Kidney (tissue), 14 donors: ENCODE data around the gene CKS1B. TPM values are rescaled to one million over a fixed set of nuclear protein-coding genes. Genes with fewer than 3 reads are reported as not detected.

Experiments used
- DNase-seq, 5 donors: peaks; one replicate each; pipeline ENCODE4 v3.0.0-alpha.2; 2013 to 2020
- FAIRE-seq: peaks from 2 replicates; lab custom pipeline; 2012; peaks lifted over from hg19 to GRCh38; lab: Jason Lieb, UNC
- H3K27ac ChIP-seq, 2 donors: one replicate each; pipeline ENCODE4 v1.7.0; 2013; ENCODE audit warnings: low read depth in 2 of 2, low read length in 2 of 2, inconsistent platforms in 1 of 2
- H3K27me3 ChIP-seq: one replicate; pipeline ENCODE4 v1.7.1; 2013; ENCODE audit warnings: low read length, inconsistent platforms; ENCODE audit not compliant: control insufficient read depth, insufficient read depth
- H3K36me3 ChIP-seq, 3 donors: one replicate each; pipeline versions ENCODE4 v1.7.0 to v1.7.1; 2013; ENCODE audit warnings: low read length in 3 of 3, control low read depth in 1 of 3, inconsistent platforms in 1 of 3; ENCODE audit not compliant: insufficient read depth in 3 of 3, control insufficient read depth in 2 of 3
- H3K4me1 ChIP-seq, 3 donors: one replicate each; pipeline versions ENCODE4 v1.7.0 to v1.7.1; 2013; ENCODE audit warnings: low read length in 3 of 3, inconsistent platforms in 1 of 3, low read depth in 1 of 3; ENCODE audit not compliant: control insufficient read depth in 2 of 3, insufficient read depth in 2 of 3
- H3K4me3 ChIP-seq, 3 donors: one replicate each; pipeline versions ENCODE4 v1.7.0 to v1.8.1; 2013; ENCODE audit warnings: low read length in 3 of 3, control low read depth in 1 of 3, inconsistent platforms in 1 of 3
- H3K9ac ChIP-seq, 3 donors: one replicate each; pipeline versions ENCODE4 v1.7.0 to v1.7.1; 2013; ENCODE audit warnings: low read length in 3 of 3, control low read depth in 1 of 3, inconsistent platforms in 1 of 3
- H3K9me3 ChIP-seq, 3 donors: one replicate each; pipeline versions ENCODE4 v1.7.0 to v1.7.1; 2013; ENCODE audit warnings: low read length in 3 of 3, control low read depth in 1 of 3, inconsistent platforms in 1 of 3; ENCODE audit not compliant: control insufficient read depth in 2 of 3, insufficient read depth in 1 of 3
- intact Hi-C: fragments of 100-400 bp; cut with DNase I; formaldehyde crosslinking; loops from one replicate; pipeline ENCODE4 v1.11.1; 2022
- polyA plus RNA-seq: library from polyadenylated mRNA; stranded (reverse); fragments of 350-450 nt; fragmentation: Illumina TruSeq; extraction: RNeasy Lipid Tissue Mini Kit (QIAGEN cat#74804); gene quantifications from one replicate; pipeline ENCODE4 v1.2.3, GENCODE V29; 2014; ENCODE audit warnings: low read depth, low replicate concordance; ENCODE audit not compliant: insufficient read depth
- total RNA-seq: library from RNA; stranded (reverse); fragmentation: NEBNext Ultra II Directional; extraction: Animal tissue kit (Norgen Biotek cat#: 25700); gene quantifications from one replicate; pipeline ENCODE4 v1.2.1, GENCODE V29; 2021
- TF ChIP-seq, protein P1 (sequence below): IDR thresholded peaks from 3 replicates; pipeline ENCODE4 v1.5.1; 2012; ENCODE audit warnings: mild to moderate bottlenecking, moderate library complexity, borderline replicate concordance; ENCODE audit not compliant: insufficient read depth; ENCODE audit errors: extremely low read depth
- donor health status: control.
- donor health status: control.
- donor health status: control.
- donor health status: control.
- donor health status: control.
- donor health status: DM: yes; HTN: yes; CAD: no.
- donor health status: Normal renal cell carcinoma (clear cell type).

Gene CKS1B
- total and polyA plus RNA-seq, 2 donors from 2014 or later = 23.1 to 43.1 TPM

GRCh38 chr1:155002464-155003226, 28.2 kb downstream of the CKS1B start, which contains the start of gene ZBTB7B:
Gene ZBTB7B, plus strand, starts transcription at chr1:155002802. Its CDS starts 11,859 bp downstream, at chr1:155014661.
- TF ChIP-seq, protein P1, sequence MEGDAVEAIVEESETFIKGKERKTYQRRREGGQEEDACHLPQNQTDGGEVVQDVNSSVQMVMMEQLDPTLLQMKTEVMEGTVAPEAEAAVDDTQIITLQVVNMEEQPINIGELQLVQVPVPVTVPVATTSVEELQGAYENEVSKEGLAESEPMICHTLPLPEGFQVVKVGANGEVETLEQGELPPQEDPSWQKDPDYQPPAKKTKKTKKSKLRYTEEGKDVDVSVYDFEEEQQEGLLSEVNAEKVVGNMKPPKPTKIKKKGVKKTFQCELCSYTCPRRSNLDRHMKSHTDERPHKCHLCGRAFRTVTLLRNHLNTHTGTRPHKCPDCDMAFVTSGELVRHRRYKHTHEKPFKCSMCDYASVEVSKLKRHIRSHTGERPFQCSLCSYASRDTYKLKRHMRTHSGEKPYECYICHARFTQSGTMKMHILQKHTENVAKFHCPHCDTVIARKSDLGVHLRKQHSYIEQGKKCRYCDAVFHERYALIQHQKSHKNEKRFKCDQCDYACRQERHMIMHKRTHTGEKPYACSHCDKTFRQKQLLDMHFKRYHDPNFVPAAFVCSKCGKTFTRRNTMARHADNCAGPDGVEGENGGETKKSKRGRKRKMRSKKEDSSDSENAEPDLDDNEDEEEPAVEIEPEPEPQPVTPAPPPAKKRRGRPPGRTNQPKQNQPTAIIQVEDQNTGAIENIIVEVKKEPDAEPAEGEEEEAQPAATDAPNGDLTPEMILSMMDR = no peak
- Histone ChIP-seq H3K9me3 (no peaks in the 10 kb centered on the region), H3K4me1 (peaks cover 2 to 39% (median 28%) of the 10 kb centered on the region in 3 donors), H3K27ac (peak within 1 kb of the TSS; percentile 97), H3K27me3 (no peaks in the 10 kb centered on the region), H3K9ac (peak within 1 kb of the TSS; percentile 66 to 99 (median 76)), H3K4me3 (peak within 1 kb of the TSS; percentile 82 to 99 (median 90)), H3K36me3 (no peaks in the 10 kb centered on the region)
- intact Hi-C loops = no loop called here
- DNase-seq (peak; percentile 24 to 89 (median 45)), FAIRE-seq (no peak)

DNA sequence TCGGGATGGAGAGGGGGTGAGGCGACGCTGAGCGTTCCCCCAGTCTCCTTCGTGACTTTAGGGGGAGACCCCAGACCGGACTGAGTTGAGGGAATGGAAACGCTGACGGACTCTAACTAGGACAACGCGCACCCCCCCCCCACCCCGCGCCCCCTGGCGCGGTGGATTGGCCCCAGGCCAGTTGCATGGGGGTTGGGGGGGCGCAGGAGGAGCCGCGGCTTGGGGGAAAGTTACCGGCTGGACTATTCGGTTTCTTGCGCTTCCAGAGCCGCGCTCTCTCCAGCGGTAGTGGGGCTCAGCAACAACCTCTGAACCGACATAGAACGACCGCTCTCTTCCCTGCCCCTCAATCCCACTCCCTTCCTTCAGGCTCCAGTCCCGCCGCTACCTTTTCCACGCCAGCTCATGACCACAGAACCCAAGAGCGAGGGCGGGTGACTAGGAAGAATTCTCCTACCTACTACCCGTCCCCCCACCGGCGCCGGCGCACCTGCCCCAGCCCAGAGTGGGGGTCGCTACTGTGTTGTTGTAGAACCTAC, 28.8 kb downstream of the CKS1B start:
- intact Hi-C loops = no loop called here
- no peaks in the 10 kb centered on the region for H3K36me3 ChIP-seq
- TF ChIP-seq, protein P1 = no peak
- peaks cover 2 to 45% (median 34%) of the 10 kb centered on the region in 3 donors for H3K4me1 ChIP-seq
- peak overlapping the region; percentile 66 to 99 (median 76) for H3K9ac ChIP-seq
- peak overlapping the region; percentile 82 to 99 (median 90) for H3K4me3 ChIP-seq
- H3K9me3 ChIP-seq = no peaks in the 10 kb centered on the region
- DNase-seq = peak in 4 of 5 donors; percentile 46 to 73 (median 61)
- H3K27me3 ChIP-seq = no peaks in the 10 kb centered on the region
- FAIRE-seq = no peak
- H3K27ac ChIP-seq = peak overlapping the region; percentile 96 to 97

GRCh38 chr1:155003766-155004351, 29.4 kb downstream of the CKS1B start:
- TF ChIP-seq, protein P1 = no peak
- H3K27ac ChIP-seq = peak overlapping the region; percentile 96 to 97
- intact Hi-C loops = no loop called here
- H3K9me3 ChIP-seq = no peaks in the 10 kb centered on the region
- H3K4me3 ChIP-seq = peak overlapping the region; percentile 82 to 99 (median 90)
- H3K9ac ChIP-seq = peak overlapping the region; percentile 38 to 99 (median 84)
- DNase-seq (peak; percentile 51 to 91 (median 79)), FAIRE-seq (no peak)
- H3K4me1 ChIP-seq = peaks cover 2 to 47% (median 36%) of the 10 kb centered on the region in 3 donors
- no peaks in the 10 kb centered on the region for H3K27me3 ChIP-seq
- no peaks in the 10 kb centered on the region for H3K36me3 ChIP-seq
